Transverse colon (tissue), 3 donors: ENCODE measurements around the gene CELSR3.

ENCODE experiments used
- CTCF ChIP-seq, 5 experiments: fragments of 200-600 bp in 3 of 5; fragments of 450-650 bp in 2 of 5; sonication (generic) in 3 of 5; IDR thresholded peaks; 1 replicate in 2 of 5; 2 replicates in 3 of 5; pipeline ENCODE4 v1.5.1; 2016 to 2017; ENCODE audit warnings: antibody characterized with exemption in 5 of 5, inconsistent platforms in 3 of 5, mild to moderate bottlenecking in 2 of 5, moderate library complexity in 1 of 5
- EP300 ChIP-seq: sonication (generic); formaldehyde crosslinking; IDR thresholded peaks from one replicate; pipeline ENCODE4 v1.6.1; 2017; ENCODE audit warnings: antibody characterized with exemption, low read depth
- POLR2A ChIP-seq: fragments of 450-650 bp; IDR thresholded peaks from one replicate; pipeline ENCODE4 v1.6.1; 2016; ENCODE audit warnings: antibody characterized with exemption, mild to moderate bottlenecking, moderate library complexity

GRCh38 chr3:48617559-48617958, 45.1 kb downstream of the CELSR3 start:
- no peak for TF ChIP-seq CTCF (IDR thresholded peaks at IDR 0.05)
- no peak for TF ChIP-seq POLR2A
- TF ChIP-seq EP300 = no peak
